Right hindlimb (tissue), 1 donor: Measurements from ENCODE around the gene NME5.
"Not testable (repeated sequence)": the region's sequence is repeated elsewhere in the genome, so short reads cannot be mapped to it uniquely, and the experiment has no call there.

Experiments used
- DNase-seq: peaks from one replicate; pipeline ENCODE4 v3.0.0-alpha.2; 2018

NME5 gene, protein sequence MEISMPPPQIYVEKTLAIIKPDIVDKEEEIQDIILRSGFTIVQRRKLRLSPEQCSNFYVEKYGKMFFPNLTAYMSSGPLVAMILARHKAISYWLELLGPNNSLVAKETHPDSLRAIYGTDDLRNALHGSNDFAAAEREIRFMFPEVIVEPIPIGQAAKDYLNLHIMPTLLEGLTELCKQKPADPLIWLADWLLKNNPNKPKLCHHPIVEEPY

DNA sequence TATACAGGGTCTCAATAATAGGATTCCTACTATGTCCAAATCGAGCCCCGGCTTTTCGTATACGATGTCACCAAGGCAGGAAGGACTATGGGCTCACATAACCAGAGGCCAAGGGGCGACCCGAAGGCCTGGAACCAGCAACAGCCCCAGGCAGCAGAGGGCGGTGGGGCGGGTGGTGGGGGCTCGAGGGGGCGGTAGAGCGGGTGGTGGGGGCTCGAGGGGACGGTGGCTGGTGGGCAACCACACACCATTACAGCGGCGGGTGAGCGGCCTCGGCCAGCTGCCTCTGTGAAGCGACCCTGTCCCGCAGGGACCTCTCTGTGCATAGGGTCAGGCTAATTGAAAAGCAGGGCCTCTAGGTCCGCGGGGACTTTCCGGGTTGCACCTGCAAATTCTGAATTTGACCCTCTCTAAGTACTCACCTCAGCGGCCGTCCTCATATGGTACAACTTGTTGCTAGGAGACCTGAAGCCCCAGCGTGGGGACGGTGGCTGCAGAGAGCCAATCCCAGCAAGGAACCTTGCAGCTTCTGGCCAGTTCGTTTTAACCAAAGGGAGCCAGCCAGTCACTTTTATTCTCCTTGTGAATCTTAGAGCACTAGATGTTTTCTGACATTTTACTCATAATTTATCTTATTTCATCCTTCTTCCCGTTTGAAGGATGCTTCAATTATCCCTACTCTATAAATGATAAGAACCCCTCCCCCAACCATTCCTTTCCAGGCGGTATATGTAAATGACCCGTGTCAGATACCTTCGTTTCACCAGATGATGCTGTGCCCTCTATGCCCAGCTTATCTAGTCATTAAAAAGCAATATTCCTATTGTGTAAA is at the start of gene NME5:
Gene NME5, minus strand, starts transcription at position 480 of the 832 bp plus-strand sequence. CDS start 648 bp downstream, outside the sequence.
- DNase-seq, result peak; percentile 69

DNA sequence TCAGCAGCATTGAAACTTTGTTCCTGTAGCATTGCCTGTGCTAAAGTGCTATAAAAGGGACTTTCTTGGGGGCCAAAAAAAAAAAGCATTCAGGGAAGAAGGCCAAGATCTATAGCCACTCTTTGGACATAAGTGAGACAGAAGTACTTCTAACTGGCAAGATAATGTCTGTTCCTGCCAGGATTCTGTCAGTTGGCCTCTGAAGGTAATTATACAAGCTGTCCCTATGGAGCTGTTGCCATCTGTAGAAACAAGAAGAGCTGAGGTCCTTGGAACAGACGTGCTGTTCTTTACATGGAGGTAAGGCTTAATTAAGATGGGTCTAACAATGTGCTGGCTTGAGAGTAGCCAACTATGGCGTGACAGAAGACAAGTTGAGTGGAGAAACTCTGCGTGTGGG is 49.4 kb upstream of the NME5 start:
- DNase-seq, result no peak

DNA sequence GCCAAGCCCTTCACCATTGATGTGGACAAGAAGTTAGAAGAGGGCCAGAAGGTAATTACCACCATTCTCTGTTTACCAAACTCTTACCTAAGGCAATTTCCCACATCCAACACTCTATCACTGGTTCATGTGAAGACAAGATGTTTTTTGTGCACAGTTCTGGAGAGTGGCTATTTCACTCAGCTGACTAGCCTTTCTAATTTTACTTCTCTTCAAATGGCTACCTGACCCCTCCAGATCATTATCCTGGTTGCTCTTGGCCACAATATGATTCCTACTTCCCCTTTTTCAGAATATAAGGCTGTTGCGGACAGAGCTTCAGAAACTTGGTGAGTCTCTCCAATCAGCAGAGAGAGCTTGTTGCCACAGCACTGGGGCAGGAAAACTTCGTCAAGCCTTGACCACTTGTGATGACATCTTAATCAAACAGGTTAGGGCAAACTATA is 46.8 kb upstream of the NME5 start:
- no peak for DNase-seq

DNA sequence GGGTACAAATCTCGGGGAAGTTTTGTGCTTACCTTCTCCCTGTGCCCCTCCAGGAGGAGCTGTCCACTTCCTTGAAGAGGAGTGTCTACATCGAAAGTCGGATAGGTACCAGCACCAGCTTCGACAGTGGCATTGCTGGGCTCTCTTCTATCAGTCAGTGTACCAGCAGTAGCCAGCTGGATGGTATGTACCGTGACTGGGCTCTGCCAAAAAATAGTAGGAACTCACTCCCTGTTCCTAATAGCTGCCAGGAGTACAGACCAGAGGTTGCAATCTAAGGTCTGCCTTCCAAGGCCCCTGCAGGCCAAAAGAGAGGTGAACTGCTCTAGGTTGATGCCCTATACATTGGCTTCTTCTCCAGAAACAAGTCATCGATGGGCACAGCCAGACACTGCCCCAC is 43.6 kb upstream of the NME5 start:
- DNase-seq, result no peak

DNA sequence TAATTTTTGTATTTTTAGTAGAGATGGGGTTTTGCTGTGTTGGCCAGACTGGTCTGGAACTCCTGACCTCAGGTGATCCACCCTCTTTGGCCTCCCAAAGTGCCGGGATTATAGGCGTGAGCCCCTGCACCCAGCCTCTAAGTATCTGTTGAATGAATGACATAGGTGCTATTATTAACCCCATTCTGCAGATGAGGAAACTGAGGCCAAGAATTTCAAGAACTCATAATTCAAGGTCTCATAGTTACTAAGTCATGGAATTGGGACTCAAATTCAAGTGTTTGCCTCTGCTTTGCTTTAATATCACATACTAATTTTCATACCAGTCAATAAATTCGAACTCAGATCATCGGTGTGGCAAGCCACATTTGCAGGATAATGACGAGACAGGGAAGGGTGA is 41.6 kb upstream of the NME5 start:
- no peak for DNase-seq

DNA sequence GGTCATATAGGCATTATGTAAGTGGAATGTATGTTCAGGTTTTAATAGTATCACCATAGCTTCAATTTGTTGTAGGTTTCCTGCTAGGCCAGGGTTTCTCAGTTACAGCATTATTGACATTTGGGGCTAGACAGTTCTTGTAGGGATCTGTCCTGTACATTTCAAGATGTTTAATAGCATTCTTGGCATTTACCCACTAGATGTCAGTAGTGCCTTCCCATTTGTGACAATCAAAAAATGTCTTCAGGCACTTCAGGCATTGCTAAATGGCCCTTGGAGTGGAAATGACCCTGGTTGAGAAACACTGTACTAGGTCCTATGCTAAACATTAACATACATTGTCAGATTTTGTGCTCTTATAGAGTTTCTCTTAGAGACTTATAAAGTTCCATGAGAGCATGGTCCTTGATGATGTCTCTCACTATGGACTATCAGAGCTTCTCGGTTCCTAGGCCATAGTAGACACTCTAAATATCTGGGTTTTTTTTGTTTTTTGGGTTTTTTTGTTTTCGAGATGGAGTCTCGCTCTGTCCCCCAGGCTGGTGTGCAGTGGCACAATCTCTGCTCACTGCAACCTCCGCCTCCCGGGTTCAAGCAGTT is 41.1 kb upstream of the NME5 start:
- DNase-seq, result no peak

DNA sequence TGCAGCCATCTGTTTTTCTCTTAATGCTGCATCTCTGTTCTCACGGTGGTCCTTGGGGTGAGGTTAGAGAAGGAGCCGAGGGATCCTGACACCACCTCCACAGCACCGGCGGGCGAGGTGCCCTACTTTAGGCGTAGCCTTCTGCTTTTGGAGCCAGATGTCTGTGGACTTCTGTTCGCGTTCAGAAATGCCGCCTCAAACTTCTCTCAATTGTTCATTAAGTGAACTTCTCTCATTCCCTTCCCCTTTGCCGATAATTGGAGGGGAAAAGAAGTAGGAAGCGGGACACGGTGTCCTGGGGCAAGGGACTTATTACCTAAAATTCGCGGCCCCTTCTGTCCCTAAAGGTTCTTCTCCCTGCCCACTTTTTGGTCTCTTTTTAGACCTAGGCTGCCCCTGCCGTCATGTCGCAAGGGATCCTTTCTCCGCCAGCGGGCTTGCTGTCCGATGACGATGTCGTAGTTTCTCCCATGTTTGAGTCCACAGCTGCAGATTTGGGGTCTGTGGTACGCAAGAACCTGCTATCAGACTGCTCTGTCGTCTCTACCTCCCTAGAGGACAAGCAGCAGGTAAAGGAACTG is 40.1 kb upstream of the NME5 start:
- no peak for DNase-seq

DNA sequence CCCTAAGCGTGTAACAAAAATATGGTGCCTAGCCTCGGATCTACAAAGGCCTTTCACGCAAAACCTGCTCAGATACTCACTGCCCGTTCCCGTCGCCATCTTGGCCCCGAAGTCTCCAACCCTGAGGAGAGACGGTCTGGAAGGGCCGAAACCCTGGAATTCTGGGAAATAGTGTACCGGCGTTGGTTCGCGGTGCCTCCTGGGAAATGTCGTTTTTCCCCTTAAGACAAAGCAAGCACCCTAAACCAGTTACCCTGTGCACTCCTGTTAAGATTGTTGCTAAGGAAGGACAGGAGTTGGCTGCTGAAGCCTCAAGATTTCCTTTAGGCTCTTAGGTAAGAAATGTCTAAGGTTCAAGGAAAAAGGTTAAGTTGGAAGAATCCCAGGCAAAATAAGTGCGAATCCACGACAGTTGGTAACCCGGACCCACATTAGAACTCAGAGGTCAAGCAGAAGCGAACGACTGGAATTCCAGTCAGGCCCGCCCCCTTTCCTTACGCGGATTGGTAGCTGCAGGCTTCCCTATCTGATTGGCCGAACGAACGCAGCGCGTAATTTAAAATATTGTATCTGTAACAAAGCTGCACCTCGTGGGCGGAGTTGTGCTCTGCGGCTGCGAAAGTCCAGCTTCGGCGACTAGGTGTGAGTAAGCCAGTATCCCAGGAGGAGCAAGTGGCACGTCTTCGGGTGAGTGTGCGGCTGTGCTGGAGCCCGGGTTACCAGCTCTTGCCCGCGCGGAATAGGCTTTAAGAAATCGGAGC is 39.5 kb upstream of the NME5 start, which contains the start of the genes BRD8 and KIF20A:
Gene BRD8, minus strand, starts transcription at position 115 of the 761 bp plus-strand sequence. Its CDS starts 16 bp downstream, at position 99.
Gene KIF20A, plus strand, starts transcription at position 597 of the 761 bp plus-strand sequence. CDS start 569 bp downstream, outside the sequence.
- peak; percentile 97 for DNase-seq

DNA sequence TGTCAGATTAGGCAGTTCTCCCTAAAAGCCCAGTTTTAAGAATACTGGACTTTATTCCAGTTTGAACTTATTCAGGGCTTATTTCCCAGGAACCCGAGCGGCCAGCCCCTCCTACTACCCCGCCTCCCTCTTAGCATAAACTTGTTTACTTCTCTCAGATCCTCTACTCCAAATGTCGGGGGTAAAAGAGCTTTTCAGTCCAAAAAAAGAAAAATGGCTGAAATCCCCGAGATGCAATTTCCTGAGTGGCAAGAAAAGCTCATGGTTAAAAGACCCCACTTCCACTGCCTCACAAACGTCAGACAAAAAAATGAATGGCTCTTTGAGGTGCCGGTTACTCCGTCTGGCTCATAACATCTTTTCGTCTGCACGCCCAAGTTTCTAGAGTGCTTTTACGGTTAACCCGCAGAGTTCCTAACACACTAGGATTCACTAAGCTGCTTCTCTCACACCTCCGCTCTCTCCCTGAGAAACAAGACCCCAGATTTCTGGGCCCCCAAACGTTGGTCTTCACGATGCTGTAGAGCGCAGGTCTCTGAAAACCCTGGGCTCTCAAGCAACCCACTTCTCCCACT is 38.8 kb upstream of the NME5 start:
- peak; percentile 46 for DNase-seq

DNA sequence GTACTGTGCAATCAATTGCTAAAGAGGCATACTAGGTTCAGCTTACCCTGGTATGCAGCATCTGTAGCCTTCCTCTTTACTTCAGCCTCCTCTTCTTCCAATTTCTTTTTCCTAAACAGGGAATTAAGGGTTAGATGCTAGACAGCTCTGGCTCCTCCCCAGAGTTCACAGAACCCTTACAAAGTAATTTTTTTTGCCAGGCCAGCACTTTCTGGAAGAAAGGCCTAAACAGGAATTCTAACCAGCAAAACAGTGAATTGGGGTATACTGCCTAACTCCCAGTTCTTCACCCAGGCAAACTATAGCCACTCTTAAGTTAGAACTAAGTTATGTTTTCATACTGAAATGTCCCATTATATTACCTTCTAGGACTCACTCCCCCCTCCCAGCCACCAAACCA is 31.1 kb upstream of the NME5 start:
- DNase-seq, result no peak

DNA sequence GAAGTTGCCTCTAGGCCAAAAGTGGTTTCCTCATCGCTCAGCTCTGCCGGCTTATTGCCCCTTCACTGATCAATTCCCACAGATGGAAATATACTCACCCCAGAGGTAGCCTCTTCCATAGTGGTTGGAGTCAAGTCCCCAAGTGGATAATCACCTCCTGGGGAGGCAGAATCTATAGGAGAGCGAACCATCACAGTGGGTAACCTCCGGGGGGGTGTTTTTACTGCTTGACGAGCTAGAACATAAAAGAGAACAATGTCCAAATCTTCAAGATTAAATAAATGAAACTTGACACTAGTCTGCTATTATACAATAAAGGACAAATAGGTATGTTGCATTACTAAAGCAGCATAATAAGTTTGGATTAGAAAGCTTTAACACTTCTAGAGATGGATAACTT is 29.9 kb upstream of the NME5 start:
- no peak for DNase-seq

DNA sequence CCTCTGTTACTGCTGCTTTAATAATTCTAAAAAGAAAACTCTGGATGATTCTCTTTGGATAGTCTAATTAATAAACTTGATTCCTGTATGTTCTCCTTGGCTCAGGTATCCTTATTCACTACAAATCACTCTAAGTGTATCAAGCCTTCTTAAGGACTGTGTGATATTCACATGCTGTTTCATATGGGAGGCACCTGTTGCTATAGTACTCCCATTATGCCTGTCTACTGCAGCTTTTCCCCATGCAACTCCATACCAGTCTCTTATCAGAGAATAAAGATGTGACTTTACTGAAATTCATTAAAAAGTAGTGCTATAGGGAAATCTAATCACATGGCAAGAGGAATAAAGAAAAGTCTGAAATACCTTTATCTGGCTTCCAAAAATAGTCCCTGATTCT is 24.5 kb upstream of the NME5 start:
- DNase-seq, result no peak

DNA sequence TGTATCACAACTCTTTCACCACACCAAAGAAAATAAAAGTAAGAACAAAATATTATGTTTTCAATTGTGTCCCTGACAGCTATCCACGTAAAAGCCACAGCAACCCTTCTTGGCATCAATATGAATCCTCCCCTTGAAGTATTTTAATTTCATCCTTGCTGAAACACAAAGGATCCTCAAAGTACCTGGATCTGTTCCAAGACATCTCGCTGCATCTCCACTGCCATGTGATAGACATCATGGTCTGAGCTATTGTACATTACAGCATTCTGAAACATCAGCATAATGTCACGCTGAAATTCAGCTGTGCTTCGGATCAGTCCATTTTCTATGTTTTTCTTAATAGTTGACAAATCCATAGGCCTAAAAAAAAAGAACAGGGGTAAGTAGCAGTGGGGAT is 21.5 kb upstream of the NME5 start:
- no peak for DNase-seq

DNA sequence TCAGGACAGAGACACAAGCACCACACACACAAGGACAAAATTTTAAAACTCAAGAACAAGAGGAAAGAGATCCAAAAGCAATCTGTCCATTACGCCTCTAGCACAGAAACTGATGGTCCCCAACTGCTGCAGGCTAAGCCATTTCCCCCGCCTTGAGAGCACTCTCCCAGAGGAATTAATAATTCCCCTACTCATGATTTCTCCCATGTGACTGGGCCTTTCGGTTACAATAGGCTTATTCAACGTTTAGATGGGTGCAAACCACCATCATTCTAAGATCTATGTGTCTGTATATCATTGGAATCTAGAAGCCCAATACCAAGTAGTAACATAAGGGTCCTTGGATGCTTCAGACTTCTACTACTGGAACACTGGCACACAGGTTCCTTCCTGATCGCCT is 20.4 kb upstream of the NME5 start:
- DNase-seq, result no peak

DNA sequence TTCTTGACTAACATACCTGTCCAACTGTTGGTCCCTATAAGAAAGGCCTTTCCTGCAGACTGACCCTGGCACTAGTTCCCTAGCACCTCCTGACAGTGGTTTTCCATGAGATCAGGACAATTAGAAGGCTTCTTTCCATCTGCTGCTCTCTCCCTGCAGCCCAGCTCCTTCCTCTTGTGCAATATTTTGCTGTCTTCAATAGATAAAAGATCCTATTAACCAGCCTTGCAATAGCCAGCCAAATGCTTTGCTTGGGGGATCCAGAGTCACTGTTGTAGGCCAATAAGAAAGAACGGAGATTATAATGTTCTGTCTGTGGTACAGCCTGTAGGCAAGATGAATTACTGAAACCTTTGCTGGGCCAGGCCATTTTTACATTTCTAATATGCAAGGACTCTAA is 18.4 kb upstream of the NME5 start:
- no peak for DNase-seq

DNA sequence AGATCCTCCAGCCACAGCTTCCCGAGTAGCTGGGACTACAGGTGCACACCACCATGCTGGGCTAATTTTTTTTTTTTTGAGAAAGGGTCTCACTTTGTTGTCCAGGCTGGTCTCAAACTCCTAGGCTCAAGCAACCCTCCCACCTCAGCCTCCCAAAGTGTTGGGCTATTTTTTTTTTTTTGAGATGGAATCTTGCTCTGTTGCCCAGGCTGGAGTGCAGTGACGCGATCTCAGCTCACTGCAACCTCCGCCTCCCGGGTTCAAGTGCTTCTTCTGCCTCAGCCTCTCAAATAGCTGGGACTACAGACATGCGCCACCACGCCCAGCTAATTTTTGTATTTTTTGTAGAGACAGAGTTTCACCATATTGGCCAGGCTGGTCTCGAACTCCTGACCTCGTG is 16.7 kb upstream of the NME5 start:
- DNase-seq, result not testable (repeated sequence)

DNA sequence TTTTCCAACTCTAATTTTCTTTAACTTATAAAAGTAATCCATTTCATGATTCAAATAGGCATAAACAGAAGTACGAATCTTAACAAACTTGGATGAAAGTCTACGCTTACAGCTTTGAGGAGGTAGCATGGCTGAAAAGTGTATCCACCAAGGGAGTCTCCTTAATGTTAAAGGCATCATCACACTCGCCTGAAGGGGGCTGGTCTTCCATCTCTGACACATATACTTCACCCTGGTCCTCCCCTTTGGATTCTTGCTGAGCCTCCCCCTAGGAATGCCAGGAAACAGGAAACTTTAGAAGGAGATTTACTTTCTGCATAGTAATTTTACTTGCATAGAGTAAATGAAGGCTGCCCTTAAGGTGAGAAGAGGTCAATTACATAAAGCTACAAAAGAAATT is 10.3 kb upstream of the NME5 start:
- no peak for DNase-seq

DNA sequence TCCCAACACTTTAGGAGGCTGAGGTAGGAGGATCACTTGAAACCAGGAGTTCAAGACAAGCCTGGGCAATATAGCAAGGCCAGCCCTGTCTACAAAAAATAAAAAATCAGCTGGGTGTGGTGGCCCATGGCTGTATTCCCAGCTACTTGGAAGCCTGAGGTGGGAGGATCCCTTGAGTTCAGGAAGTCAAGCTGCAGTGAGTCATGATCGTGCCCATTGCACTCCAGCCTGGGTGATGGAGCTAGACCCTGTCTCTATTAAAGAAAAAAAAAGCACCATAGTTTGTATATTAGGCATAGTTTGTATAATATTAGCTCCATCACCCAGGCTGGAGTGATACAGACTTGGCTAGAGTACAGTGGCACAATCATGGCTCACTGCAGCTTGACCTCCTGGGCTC is 9.6 kb upstream of the NME5 start:
- no peak for DNase-seq

DNA sequence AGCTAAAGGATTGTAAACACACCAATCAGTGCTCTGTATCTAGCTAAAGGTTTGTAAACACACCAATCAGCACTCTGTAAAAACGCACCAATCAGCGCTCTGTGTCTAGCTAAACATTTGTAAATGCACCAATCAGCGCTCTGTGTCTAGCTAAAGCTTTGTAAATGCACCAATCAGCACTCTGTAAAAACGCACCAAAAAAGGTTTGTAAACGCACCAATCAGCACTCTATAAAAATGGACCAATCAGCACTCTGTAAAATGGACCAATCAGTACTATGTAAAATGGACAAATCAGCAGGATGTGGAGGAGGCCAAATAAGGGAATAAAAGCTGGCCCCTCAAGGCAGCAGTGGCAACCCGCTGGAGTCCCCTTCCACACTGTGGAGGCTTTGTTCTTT is 4.3 kb upstream of the NME5 start:
- DNase-seq, result not testable (repeated sequence)

DNA sequence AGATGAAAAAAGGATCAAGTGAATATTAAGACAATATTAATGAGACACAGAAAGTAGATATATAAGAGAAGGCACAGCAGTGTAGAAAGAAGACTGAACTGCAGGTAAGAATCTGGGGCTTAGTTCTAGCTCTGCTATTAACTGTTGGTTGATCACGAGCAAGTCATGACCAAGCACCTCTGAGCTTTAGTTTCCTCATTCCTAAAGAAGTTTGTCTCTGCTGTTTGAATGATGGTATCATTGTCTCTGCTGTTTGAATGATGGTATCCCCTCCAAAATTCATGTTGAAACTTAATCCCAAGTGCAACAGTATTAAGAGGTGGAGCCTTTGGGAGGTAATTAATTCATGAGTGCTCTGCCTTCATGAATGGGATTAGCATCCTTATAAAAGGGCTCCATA is 2.5 kb upstream of the NME5 start:
- DNase-seq, result no peak

DNA sequence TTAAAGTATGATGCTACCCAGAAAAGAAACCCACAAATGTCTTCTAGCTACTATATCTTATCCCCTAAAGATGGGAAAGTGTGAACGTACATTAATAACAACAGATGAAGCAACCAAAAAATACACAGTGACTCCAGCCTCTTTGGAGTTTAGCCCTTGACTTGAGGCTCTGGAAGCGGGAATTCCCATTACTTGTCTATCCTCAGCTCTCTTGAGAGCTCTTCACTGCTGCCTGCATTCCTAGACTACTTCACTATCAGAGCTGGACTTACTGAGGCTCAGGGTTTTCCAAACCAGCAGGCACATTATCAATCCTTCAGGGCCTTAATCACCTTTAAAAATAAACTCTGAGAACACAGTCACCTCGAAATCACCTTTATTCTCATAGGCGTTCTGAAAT is 1.0 kb upstream of the NME5 start:
- no peak for DNase-seq

DNA sequence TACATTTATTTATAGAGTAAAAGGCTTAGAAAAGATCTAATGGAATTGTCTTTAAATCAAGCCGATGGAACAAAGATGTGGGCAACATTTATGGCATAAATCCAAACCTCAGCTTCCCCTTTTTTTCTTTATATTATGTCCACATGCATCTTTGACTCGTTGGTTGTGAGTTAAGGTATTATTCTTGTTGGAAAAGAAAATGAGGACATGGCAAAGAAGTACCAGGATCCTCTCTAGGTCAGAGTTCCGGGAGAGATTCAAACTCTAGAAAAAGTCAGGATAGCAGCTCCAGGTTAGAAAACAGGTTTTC is 508 bp upstream of the NME5 start:
- no peak for DNase-seq

DNA sequence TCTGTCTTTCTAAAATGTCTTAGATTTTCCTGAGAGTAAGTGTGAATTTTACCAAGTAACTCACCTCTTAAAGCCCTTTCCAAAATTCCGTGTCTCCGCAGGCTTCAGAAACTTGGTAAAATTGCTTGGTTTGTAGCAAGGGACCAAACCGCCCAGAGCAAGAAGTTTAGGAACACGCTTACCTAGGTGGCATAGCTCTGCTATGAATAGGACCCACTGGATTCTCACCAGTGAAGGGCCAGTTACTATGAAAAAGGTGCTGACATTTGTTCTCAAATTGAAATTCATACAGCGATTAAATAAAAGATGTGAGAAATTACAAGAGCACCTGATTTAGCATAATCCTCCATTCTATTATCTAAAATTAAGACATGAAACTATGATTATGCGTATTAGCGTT is 6.7 kb downstream of the NME5 start:
- no peak for DNase-seq
